Measurements from ENCODE around the gene CXCL12.

- TF ChIP-seq, protein P1, sequence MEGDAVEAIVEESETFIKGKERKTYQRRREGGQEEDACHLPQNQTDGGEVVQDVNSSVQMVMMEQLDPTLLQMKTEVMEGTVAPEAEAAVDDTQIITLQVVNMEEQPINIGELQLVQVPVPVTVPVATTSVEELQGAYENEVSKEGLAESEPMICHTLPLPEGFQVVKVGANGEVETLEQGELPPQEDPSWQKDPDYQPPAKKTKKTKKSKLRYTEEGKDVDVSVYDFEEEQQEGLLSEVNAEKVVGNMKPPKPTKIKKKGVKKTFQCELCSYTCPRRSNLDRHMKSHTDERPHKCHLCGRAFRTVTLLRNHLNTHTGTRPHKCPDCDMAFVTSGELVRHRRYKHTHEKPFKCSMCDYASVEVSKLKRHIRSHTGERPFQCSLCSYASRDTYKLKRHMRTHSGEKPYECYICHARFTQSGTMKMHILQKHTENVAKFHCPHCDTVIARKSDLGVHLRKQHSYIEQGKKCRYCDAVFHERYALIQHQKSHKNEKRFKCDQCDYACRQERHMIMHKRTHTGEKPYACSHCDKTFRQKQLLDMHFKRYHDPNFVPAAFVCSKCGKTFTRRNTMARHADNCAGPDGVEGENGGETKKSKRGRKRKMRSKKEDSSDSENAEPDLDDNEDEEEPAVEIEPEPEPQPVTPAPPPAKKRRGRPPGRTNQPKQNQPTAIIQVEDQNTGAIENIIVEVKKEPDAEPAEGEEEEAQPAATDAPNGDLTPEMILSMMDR (IDR thresholded peaks at IDR 0.05; ENCODE audit: insufficient read depth, low read depth, low read length), result no peak
- TF ChIP-seq EZH2 (IDR thresholded peaks at IDR 0.05; ENCODE audit: insufficient read depth, low read length), result no peak
These were observed 17.8 kb downstream of the CXCL12 start for GRCh38 chr10:44366941-44367630.
